IPS-20b (cell line): ENCODE measurements around the gene TUBB8.

Source experiments
- H3K27ac ChIP-seq: one replicate; pipeline ENCODE4 v1.5.1; 2013; ENCODE audit warnings: low read length
- H3K27me3 ChIP-seq: 2 replicates; pipeline ENCODE4 v1.6.1; 2013; ENCODE audit warnings: mild to moderate bottlenecking, low read length, inconsistent platforms; ENCODE audit not compliant: insufficient read depth
- H3K36me3 ChIP-seq: 2 replicates; pipeline ENCODE4 v1.6.1; 2013; ENCODE audit warnings: low read depth, mild to moderate bottlenecking, inconsistent platforms, low read length, moderate library complexity; ENCODE audit not compliant: insufficient read depth
- H3K4me1 ChIP-seq: 2 replicates; pipeline ENCODE4 v1.6.1; 2013; ENCODE audit warnings: mild to moderate bottlenecking, control low read depth, inconsistent platforms, low read length, moderate library complexity; ENCODE audit not compliant: insufficient read depth
- H3K4me3 ChIP-seq: 2 replicates; pipeline ENCODE4 v1.5.1; 2013; ENCODE audit warnings: mild to moderate bottlenecking, low read length, inconsistent platforms
- H3K9ac ChIP-seq: 2 replicates; pipeline ENCODE4 v1.6.1; 2013; ENCODE audit warnings: low read depth, mild to moderate bottlenecking, inconsistent platforms, low read length, moderate library complexity
- H3K9me3 ChIP-seq: 2 replicates; pipeline ENCODE4 v1.6.1; 2013; ENCODE audit warnings: mild to moderate bottlenecking, low read depth, low read length, inconsistent platforms; ENCODE audit not compliant: insufficient read depth

The TUBB8 gene

GRCh38 chr10:48996-49395, at the start of gene TUBB8:
Gene TUBB8, minus strand, starts transcription at chr10:49296. Its CDS starts 58 bp downstream, at chr10:49238.
- Histone ChIP-seq H3K36me3 (no peaks in the 10 kb centered on the region), H3K9me3 (no peaks in the 10 kb centered on the region), H3K27me3 (no peaks in the 10 kb centered on the region), H3K4me3 (no peak within 1 kb of the TSS), H3K27ac (no peak within 1 kb of the TSS), H3K4me1 (no peaks in the 10 kb centered on the region), H3K9ac (no peak within 1 kb of the TSS)

GRCh38 chr10:96466-96865, 47.4 kb upstream of the TUBB8 start:
- Histone ChIP-seq H3K9me3 (peaks cover 34% of the 10 kb centered on the region), H3K27me3 (no peaks in the 10 kb centered on the region), H3K27ac (no peak overlapping the region)

GRCh38 chr10:95356-96115, 46.4 kb upstream of the TUBB8 start:
- Histone ChIP-seq H3K9me3 (peaks cover 34% of the 10 kb centered on the region), H3K9ac (no peak overlapping the region), H3K4me1 (no peaks in the 10 kb centered on the region), H3K4me3 (no peak overlapping the region), H3K36me3 (no peaks in the 10 kb centered on the region), H3K27me3 (no peaks in the 10 kb centered on the region), H3K27ac (no peak overlapping the region)

More at GRCh38 chr10:96466-96865, 47.4 kb upstream of the TUBB8 start:
- Histone ChIP-seq H3K36me3 (no peaks in the 10 kb centered on the region), H3K4me3 (no peak overlapping the region), H3K4me1 (no peaks in the 10 kb centered on the region), H3K9ac (no peak overlapping the region)

- Histone ChIP-seq H3K9ac (no peak overlapping the region), H3K27me3 (no peaks in the 10 kb centered on the region), H3K36me3 (no peaks in the 10 kb centered on the region), H3K9me3 (peaks cover 34% of the 10 kb centered on the region), H3K27ac (no peak overlapping the region), H3K4me3 (no peak overlapping the region), H3K4me1 (no peaks in the 10 kb centered on the region)
Measured at GRCh38 chr10:94613-95012, 45.5 kb upstream of the TUBB8 start.

GRCh38 chr10:92846-93245, 43.8 kb upstream of the TUBB8 start:
- Histone ChIP-seq H3K27me3 (no peaks in the 10 kb centered on the region), H3K36me3 (no peaks in the 10 kb centered on the region), H3K9ac (no peak overlapping the region), H3K9me3 (peaks cover 26% of the 10 kb centered on the region), H3K4me1 (no peaks in the 10 kb centered on the region), H3K27ac (no peak overlapping the region), H3K4me3 (no peak overlapping the region)

GRCh38 chr10:92153-92552, 43.1 kb upstream of the TUBB8 start:
- H3K27ac ChIP-seq: no peak overlapping the region
- no peaks in the 10 kb centered on the region for H3K27me3 ChIP-seq
- H3K9ac ChIP-seq: no peak overlapping the region
- no peak overlapping the region for H3K4me3 ChIP-seq
- H3K4me1 ChIP-seq: no peaks in the 10 kb centered on the region
- peaks cover 19% of the 10 kb centered on the region; the same call in 1 of the 2 replicates for H3K9me3 ChIP-seq
- H3K36me3 ChIP-seq: no peaks in the 10 kb centered on the region

GRCh38 chr10:91313-91712, 42.2 kb upstream of the TUBB8 start:
- no peak overlapping the region for H3K4me3 ChIP-seq

GRCh38 chr10:90161-90560, 41.1 kb upstream of the TUBB8 start:
- Histone ChIP-seq H3K27me3 (no peaks in the 10 kb centered on the region), H3K4me1 (no peaks in the 10 kb centered on the region), H3K27ac (no peak overlapping the region), H3K9me3 (peaks cover under 1% of the 10 kb centered on the region; the same call in 1 of the 2 replicates), H3K4me3 (no peak overlapping the region), H3K36me3 (no peaks in the 10 kb centered on the region), H3K9ac (no peak overlapping the region)

More at GRCh38 chr10:91313-91712, 42.2 kb upstream of the TUBB8 start:
- no peaks in the 10 kb centered on the region for H3K4me1 ChIP-seq
- no peaks in the 10 kb centered on the region for H3K27me3 ChIP-seq
- H3K27ac ChIP-seq: no peak overlapping the region
- peaks cover 12% of the 10 kb centered on the region; the same call in 1 of the 2 replicates for H3K9me3 ChIP-seq
- H3K36me3 ChIP-seq: no peaks in the 10 kb centered on the region
- no peak overlapping the region for H3K9ac ChIP-seq

GRCh38 chr10:89248-89647, 40.2 kb upstream of the TUBB8 start:
- H3K9ac ChIP-seq: no peak overlapping the region
- H3K27me3 ChIP-seq: no peaks in the 10 kb centered on the region
- no peak overlapping the region for H3K27ac ChIP-seq
- H3K4me1 ChIP-seq: no peaks in the 10 kb centered on the region
- H3K4me3 ChIP-seq: no peak overlapping the region
- no peaks in the 10 kb centered on the region for H3K36me3 ChIP-seq
- H3K9me3 ChIP-seq: no peaks in the 10 kb centered on the region; the same call in 1 of the 2 replicates

- no peak overlapping the region for H3K4me3 ChIP-seq
- no peaks in the 10 kb centered on the region for H3K9me3 ChIP-seq
- H3K36me3 ChIP-seq: no peaks in the 10 kb centered on the region
- H3K27ac ChIP-seq: no peak overlapping the region
- H3K27me3 ChIP-seq: no peaks in the 10 kb centered on the region
- no peaks in the 10 kb centered on the region for H3K4me1 ChIP-seq
- no peak overlapping the region for H3K9ac ChIP-seq
Measured at GRCh38 chr10:88253-88652, 39.2 kb upstream of the TUBB8 start.

GRCh38 chr10:87177-88080, 38.3 kb upstream of the TUBB8 start:
- no peak overlapping the region for H3K4me3 ChIP-seq
- H3K9ac ChIP-seq: no peak overlapping the region
- H3K27ac ChIP-seq: no peak overlapping the region
- no peaks in the 10 kb centered on the region for H3K27me3 ChIP-seq
- H3K4me1 ChIP-seq: no peaks in the 10 kb centered on the region
- no peaks in the 10 kb centered on the region for H3K36me3 ChIP-seq
- H3K9me3 ChIP-seq: no peaks in the 10 kb centered on the region
